Mucosa of descending colon (tissue), 3 donors: ENCODE results near the gene CEP72. TPM values are rescaled to one million over a fixed set of nuclear protein-coding genes. Genes with fewer than 3 reads are reported as not detected.
A peak's percentile ranks its signal among the peaks of the same experiment; 100 is the strongest.

Experiments
- ATAC-seq: fragments of 200-7000 bp; cut with Tn5 transposase; one replicate; pipeline ENCODE4 v1.9.1; 2020; ENCODE audit warnings: mild to moderate bottlenecking, moderate library complexity
- DNase-seq, 3 donors: peaks; one replicate each; pipeline ENCODE4 v3.0.0-alpha.2; 2020
- H3K36me3 ChIP-seq: fragments of 200-600 bp; one replicate; pipeline ENCODE4 v1.8.0; 2021; ENCODE audit warnings: low read depth, mild to moderate bottlenecking
- H3K4me1 ChIP-seq: fragments of 200-600 bp; one replicate; pipeline ENCODE4 v1.8.0; 2021; ENCODE audit warnings: low read depth, mild to moderate bottlenecking
- H3K4me3 ChIP-seq: fragments of 200-600 bp; one replicate; pipeline ENCODE4 v1.8.0; 2021; ENCODE audit warnings: mild to moderate bottlenecking
- H3K9me3 ChIP-seq: fragments of 200-600 bp; one replicate; pipeline ENCODE4 v1.8.0; 2021; ENCODE audit warnings: mild to moderate bottlenecking
- CTCF ChIP-seq: fragments of 200-600 bp; IDR thresholded peaks from one replicate; pipeline ENCODE4 v1.8.0; 2022; ENCODE audit warnings: antibody characterized with exemption, mild to moderate bottlenecking
- intact Hi-C, 2 donors: fragments of 100-400 bp; cut with DNase I in 1 of 2; cut with micrococcal nuclease in 1 of 2; formaldehyde crosslinking; loops; one replicate each; pipeline versions ENCODE4 v1.11.0 to v1.11.1; 2022; cut with DNase I, micrococcal nuclease
- total RNA-seq, 3 donors: library from RNA; stranded (reverse); fragmentation: NEBNext Ultra II Directional in 2 of 3; extraction: Animal tissue kit (Norgen Biotek cat#: 25700) in 2 of 3; gene quantifications; one replicate each; pipeline versions ENCODE4 v1.2.1 to v1.2.4, GENCODE V29; 2021 to 2023
- donor health status: DM: no; HTN: no; CAD: no; lungs with moderate emphysema.
- donor health status: DM: no; HTN: no; CAD: no.
- donor health status: DM: no; HTN: yes; CAD: no.

CEP72 gene
- total RNA-seq, 3 donors from 2014 or later: 7.3 to 9.7 (median 8.8) TPM

- intact Hi-C loops: no loop called here
- Histone ChIP-seq H3K4me1 (no peaks in the 10 kb centered on the region), H3K36me3 (no peaks in the 10 kb centered on the region), H3K9me3 (no peaks in the 10 kb centered on the region), H3K4me3 (no peak overlapping the region)
- DNase-seq: peak in 1 of 3 donors; percentile 16
- no peak for ATAC-seq
- no peak for TF ChIP-seq CTCF
Measured at GRCh38 chr5:622946-623522, 10.9 kb downstream of the CEP72 start.

- Histone ChIP-seq H3K9me3 (no peaks in the 10 kb centered on the region), H3K4me1 (no peaks in the 10 kb centered on the region), H3K4me3 (no peak overlapping the region), H3K36me3 (no peaks in the 10 kb centered on the region)
- no peak for TF ChIP-seq CTCF
- no peak for ATAC-seq
- intact Hi-C loops: no loop called here
- peak in 1 of 3 donors; percentile 22 for DNase-seq
Measured at GRCh38 chr5:623531-623930, 11.4 kb downstream of the CEP72 start.

- peak in 2 of 3 donors; percentile 8 to 45 for DNase-seq
- Histone ChIP-seq H3K4me3 (no peak overlapping the region), H3K36me3 (no peaks in the 10 kb centered on the region), H3K4me1 (no peaks in the 10 kb centered on the region), H3K9me3 (no peaks in the 10 kb centered on the region)
- no peak for ATAC-seq
- TF ChIP-seq CTCF: no peak
- intact Hi-C loops: no loop called here
Measured at GRCh38 chr5:624118-624950, 12.2 kb downstream of the CEP72 start.

- Histone ChIP-seq H3K36me3 (no peaks in the 10 kb centered on the region), H3K9me3 (no peaks in the 10 kb centered on the region), H3K4me1 (no peaks in the 10 kb centered on the region), H3K4me3 (no peak overlapping the region)
- DNase-seq: peak in 2 of 3 donors; percentile 11 to 15
- no peak for ATAC-seq
- intact Hi-C loops: no loop called here
- TF ChIP-seq CTCF: no peak
Measured at GRCh38 chr5:624951-625230, 12.8 kb downstream of the CEP72 start.

DNA sequence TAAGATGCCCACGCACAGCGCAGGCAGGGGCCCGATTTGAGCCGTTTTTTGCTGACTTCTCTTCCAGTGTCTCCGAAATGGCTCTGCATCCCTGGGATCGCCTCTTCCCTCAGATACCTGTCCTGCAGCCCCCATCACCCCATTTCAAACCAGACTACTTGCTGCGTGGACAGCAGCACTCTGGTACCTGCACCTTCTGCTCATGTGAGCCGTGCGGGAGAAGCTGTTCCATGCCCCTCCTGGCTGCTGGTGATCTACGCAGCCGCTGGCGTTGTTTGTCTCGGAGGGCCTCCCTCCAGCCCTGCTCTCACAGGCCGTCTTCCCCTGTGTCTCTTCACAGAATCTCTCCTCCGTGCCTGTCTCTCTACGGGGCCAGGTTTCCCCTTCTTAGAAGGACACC is 13.4 kb downstream of the CEP72 start:
- ATAC-seq: no peak
- intact Hi-C loops: no loop called here
- no peaks in the 10 kb centered on the region for H3K36me3 ChIP-seq

More for the DNA sequence above, 13.4 kb downstream of the CEP72 start:
- H3K9me3 ChIP-seq: no peaks in the 10 kb centered on the region
- peak in 2 of 3 donors; percentile 9 to 22 for DNase-seq
- H3K4me3 ChIP-seq: no peak overlapping the region
- H3K4me1 ChIP-seq: no peaks in the 10 kb centered on the region
- no peak for TF ChIP-seq CTCF
